ENCODE measurements around the gene QKI. TPM values are rescaled to one million over a fixed set of nuclear protein-coding genes. Genes with fewer than 3 reads are reported as not detected.

Gene QKI
- total and polyA plus RNA-seq, 2 donors (not counting 1 experiment from before 2014, with no cell fraction given) = 129 to 224 TPM

DNA sequence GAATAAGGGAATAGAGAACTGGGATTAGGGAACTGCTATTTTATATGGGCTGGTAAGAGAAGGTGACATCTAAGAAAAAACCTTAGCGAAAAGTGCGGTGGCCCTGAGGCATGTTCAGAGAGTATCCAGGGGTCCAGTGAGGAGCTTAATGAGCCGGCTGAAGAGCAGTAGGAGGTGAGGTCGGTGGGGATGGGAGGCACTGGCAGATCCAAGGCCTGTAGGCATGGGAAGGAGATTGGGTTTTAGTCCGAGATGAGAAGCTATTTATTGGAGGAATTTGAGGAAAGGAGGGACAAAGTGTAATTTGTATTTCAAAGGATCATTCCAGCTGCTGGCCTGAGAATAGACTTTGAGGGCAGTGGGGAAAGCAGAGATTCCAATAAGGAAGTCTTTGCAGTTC is 123.8 kb downstream of the QKI start:
- Histone ChIP-seq H3K9me3 (ENCODE audit: control insufficient read depth, insufficient read depth, low read depth, low read length) (no peaks in the 10 kb centered on the region), H3K27ac (ENCODE audit: insufficient read depth, low read length) (no peak overlapping the region), H3K4me3 (replicated peaks in 1 of 4; ENCODE audit: control extremely low read depth in 1 of 4, insufficient read depth in 1 of 4, low read depth in 3 of 4, low read length in 4 of 4) (no peak overlapping the region), H4K20me1 (ENCODE audit: control insufficient read depth, extremely low read depth, insufficient read depth, low read length) (no peaks in the 10 kb centered on the region), H3K79me2 (ENCODE audit: control insufficient read depth, insufficient read depth, low read length) (peaks cover 62% of the 10 kb centered on the region), H3K9ac (ENCODE audit: insufficient read depth, low read length) (no peak overlapping the region), H3K27me3 (ENCODE audit: control insufficient read depth, insufficient read depth, low read length) (no peaks in the 10 kb centered on the region), H2AFZ (ENCODE audit: low read length) (no peak overlapping the region), H3K4me1 (ENCODE audit: control insufficient read depth, extremely low read depth, insufficient read depth, low read length) (peaks cover 11% of the 10 kb centered on the region), H3K36me3 (ENCODE audit: control insufficient read depth, insufficient read depth, low read length) (peaks cover 2% of the 10 kb centered on the region), H3K4me2 (ENCODE audit: extremely low read depth, insufficient read depth, low read length) (no peak overlapping the region)
- TF ChIP-seq, protein P1, sequence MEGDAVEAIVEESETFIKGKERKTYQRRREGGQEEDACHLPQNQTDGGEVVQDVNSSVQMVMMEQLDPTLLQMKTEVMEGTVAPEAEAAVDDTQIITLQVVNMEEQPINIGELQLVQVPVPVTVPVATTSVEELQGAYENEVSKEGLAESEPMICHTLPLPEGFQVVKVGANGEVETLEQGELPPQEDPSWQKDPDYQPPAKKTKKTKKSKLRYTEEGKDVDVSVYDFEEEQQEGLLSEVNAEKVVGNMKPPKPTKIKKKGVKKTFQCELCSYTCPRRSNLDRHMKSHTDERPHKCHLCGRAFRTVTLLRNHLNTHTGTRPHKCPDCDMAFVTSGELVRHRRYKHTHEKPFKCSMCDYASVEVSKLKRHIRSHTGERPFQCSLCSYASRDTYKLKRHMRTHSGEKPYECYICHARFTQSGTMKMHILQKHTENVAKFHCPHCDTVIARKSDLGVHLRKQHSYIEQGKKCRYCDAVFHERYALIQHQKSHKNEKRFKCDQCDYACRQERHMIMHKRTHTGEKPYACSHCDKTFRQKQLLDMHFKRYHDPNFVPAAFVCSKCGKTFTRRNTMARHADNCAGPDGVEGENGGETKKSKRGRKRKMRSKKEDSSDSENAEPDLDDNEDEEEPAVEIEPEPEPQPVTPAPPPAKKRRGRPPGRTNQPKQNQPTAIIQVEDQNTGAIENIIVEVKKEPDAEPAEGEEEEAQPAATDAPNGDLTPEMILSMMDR (conservative IDR thresholded peaks at IDR 0.05 in 1 of 2, IDR thresholded peaks at IDR 0.05 in 1 of 2; ENCODE audit: low read depth in 1 of 2, low read length in 2 of 2) = no peak
- no peak for TF ChIP-seq EZH2 (IDR thresholded peaks at IDR 0.05; ENCODE audit: low read length, missing control alignments)
- DNase-seq (ENCODE audit: low read depth in 2 of 2) = no peak

DNA sequence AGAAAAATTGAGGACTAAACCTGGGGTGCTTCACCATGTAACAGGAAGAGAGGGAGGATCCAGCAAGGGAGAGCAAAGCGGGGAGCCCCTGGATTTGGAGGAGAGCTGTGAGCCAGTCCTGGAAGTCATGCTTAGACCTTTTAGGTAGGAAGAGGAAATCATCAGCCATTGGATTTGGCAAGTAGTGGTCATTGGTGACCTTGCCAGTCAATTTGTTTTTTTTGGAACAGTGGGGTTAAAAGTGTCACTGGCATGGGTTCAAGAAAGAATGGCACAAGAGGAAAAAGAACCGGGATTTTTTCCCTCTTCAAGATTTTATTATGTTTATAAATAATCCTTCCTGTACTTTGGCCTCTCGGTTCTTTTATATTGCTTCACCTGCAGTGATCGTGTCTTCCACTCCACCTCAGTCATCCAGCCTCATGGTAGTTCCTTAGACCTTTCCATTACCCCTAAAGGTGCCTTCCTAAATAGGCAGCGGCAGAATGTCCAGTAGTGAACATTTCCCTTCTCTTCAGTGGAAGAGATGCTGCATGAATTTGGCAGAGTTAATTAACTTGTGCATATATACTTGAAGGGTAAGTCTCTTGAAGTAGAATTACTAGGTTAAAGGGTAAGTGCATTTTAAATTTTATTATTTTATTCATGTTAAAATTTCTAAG is 124.7 kb downstream of the QKI start:
- Histone ChIP-seq H3K9ac (ENCODE audit: insufficient read depth, low read length) (no peak overlapping the region), H3K36me3 (ENCODE audit: control insufficient read depth, insufficient read depth, low read length) (peaks cover 2% of the 10 kb centered on the region), H3K4me2 (ENCODE audit: extremely low read depth, insufficient read depth, low read length) (peak overlapping the region; percentile 8), H3K27me3 (ENCODE audit: control insufficient read depth, insufficient read depth, low read length) (no peaks in the 10 kb centered on the region), H3K4me3 (replicated peaks in 1 of 4; ENCODE audit: control extremely low read depth in 1 of 4, insufficient read depth in 1 of 4, low read depth in 3 of 4, low read length in 4 of 4) (no peak overlapping the region), H3K9me3 (ENCODE audit: control insufficient read depth, insufficient read depth, low read depth, low read length) (no peaks in the 10 kb centered on the region), H3K27ac (ENCODE audit: insufficient read depth, low read length) (no peak overlapping the region), H4K20me1 (ENCODE audit: control insufficient read depth, extremely low read depth, insufficient read depth, low read length) (no peaks in the 10 kb centered on the region), H3K79me2 (ENCODE audit: control insufficient read depth, insufficient read depth, low read length) (peaks cover 60% of the 10 kb centered on the region), H2AFZ (ENCODE audit: low read length) (no peak overlapping the region), H3K4me1 (ENCODE audit: control insufficient read depth, extremely low read depth, insufficient read depth, low read length) (peaks cover 4% of the 10 kb centered on the region)
- DNase-seq (ENCODE audit: low read depth in 2 of 2) = no peak
- TF ChIP-seq, protein P1 (conservative IDR thresholded peaks at IDR 0.05 in 1 of 2, IDR thresholded peaks at IDR 0.05 in 1 of 2; ENCODE audit: low read depth in 1 of 2, low read length in 2 of 2) = no peak
- no peak for TF ChIP-seq EZH2 (IDR thresholded peaks at IDR 0.05; ENCODE audit: low read length, missing control alignments)

DNA sequence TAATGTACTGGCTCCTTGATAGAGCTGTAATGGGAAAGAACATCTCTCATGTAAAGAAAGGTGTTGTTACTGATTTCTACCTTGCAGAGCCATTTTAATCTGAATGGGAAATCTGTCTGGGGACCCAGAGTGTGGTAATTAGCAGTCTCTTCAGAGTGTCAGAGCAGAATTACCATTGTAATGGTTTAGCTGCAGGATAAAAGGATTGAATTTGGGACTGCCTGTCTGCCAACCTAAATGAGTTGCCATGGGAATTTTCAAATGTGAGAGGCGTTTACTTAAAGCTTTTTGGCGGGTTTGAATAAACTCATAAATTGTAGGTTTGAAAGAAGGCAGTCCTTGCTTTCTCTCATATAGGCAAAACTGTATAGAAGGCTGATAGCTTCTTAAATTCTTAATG is 128.8 kb downstream of the QKI start:
- no peak overlapping the region for H3K27ac ChIP-seq (ENCODE audit: insufficient read depth, low read length)
- peaks cover 50% of the 10 kb centered on the region for H3K79me2 ChIP-seq (ENCODE audit: control insufficient read depth, insufficient read depth, low read length)
- no peaks in the 10 kb centered on the region for H3K27me3 ChIP-seq (ENCODE audit: control insufficient read depth, insufficient read depth, low read length)
- no peak overlapping the region for H3K4me2 ChIP-seq (ENCODE audit: extremely low read depth, insufficient read depth, low read length)
- no peak for DNase-seq (ENCODE audit: low read depth in 2 of 2)
- no peaks in the 10 kb centered on the region for H3K9me3 ChIP-seq (ENCODE audit: control insufficient read depth, insufficient read depth, low read depth, low read length)
- no peak for TF ChIP-seq EZH2 (IDR thresholded peaks at IDR 0.05; ENCODE audit: low read length, missing control alignments)
- TF ChIP-seq, protein P1 (conservative IDR thresholded peaks at IDR 0.05 in 1 of 2, IDR thresholded peaks at IDR 0.05 in 1 of 2; ENCODE audit: low read depth in 1 of 2, low read length in 2 of 2) = no peak
- no peak overlapping the region for H2AFZ ChIP-seq (ENCODE audit: low read length)
- H4K20me1 ChIP-seq (ENCODE audit: control insufficient read depth, extremely low read depth, insufficient read depth, low read length) = no peaks in the 10 kb centered on the region
- no peaks in the 10 kb centered on the region for H3K4me1 ChIP-seq (ENCODE audit: control insufficient read depth, extremely low read depth, insufficient read depth, low read length)
- H3K9ac ChIP-seq (ENCODE audit: insufficient read depth, low read length) = no peak overlapping the region
- H3K36me3 ChIP-seq (ENCODE audit: control insufficient read depth, insufficient read depth, low read length) = peaks cover 3% of the 10 kb centered on the region
- no peak overlapping the region for H3K4me3 ChIP-seq (replicated peaks in 1 of 4; ENCODE audit: control extremely low read depth in 1 of 4, insufficient read depth in 1 of 4, low read depth in 3 of 4, low read length in 4 of 4)
